HG03521 (cell line): ENCODE results near the gene RIT1.

Source experiments
- ATAC-seq: cut with Tn5 transposase; IDR thresholded peaks from one replicate; pipeline ENCODE4 v1.9.1; 2021; ENCODE audit warnings: mild to moderate bottlenecking, moderate library complexity; ENCODE audit not compliant: unreplicated experiment

Gene RIT1

DNA sequence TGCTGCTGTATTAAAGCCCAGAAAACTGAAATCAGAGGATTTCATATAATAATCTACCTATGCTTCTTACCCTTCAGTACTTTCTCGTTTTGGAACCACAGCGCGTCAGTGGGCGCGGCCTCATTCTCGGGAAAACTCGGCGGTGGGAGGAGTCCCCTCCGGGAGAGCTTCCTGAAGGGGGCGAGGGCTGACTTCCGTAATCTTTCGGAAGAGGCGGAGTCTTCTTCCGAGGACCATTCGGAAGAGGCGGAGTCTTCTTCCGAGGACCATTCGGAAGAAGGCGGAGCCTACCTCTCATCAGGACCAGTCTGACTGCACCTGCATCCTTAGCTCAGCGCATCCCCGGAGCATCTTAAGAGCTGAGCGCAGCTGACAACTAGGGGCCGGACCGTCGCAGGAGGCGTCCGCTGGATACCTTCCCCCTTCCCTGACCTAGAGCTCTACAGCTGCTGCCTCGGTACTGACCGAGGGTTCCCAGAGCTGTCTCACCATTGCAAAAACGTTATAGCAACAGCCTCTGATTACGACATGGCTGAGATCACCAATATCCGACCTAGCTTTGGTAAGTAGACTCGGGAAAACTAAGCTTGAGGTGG lies 51.8 kb downstream of the RIT1 start, which contains the start of gene SYT11:
TSS of gene SYT11 (plus strand) at position 334 of the 596 bp plus-strand sequence. CDS start at position 529, 195 bp downstream.
- peak; percentile 72 for ATAC-seq

GRCh38 chr1:155858800-155859233 lies 52.3 kb downstream of the RIT1 start:
- ATAC-seq, result peak; percentile 6

DNA sequence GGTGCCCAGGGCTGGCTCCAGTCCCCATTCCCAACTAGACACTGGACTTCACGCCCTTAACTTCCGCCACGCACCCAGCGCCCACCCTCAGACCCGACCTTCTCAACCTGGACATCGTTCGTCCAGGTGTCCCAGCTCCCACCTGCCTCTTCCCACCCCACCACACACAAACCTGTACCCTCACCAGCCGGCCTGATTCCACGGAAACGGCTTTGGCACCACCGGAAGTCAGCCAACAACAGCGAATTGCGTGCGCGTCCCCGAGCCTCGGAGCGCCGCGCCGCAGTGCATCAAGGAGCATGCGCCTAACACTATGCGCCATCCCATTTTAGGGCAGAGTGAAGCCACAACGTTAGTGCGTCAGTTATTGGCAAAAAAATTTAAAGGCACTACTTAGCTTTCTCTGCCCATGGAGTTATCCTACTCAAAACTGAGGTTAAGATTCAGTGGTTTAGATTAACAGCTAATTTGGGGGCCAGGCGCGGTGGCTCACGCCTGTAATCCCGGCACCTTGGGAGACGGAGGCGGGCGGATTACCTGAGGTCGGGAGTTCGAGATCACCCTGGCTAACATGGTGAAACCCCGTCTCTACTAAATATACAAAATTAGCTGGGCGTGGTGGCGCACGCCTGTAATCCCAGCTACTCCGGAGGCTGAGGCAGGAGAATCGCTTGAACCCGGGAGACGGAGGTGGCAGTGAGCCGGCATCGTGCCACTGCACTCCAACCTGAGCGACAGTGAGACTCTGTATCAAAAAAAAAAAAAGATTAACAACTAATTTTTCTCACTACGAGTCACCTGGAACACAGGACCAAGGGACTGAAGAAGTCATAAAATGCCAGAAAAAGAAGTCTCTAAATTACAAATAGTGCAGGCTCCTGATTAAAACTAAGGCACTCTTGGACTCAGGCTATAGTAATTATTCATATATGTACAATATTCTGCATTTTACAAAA lies 53.9 kb downstream of the RIT1 start, which contains the start of gene GON4L:
TSS of gene GON4L (minus strand) at position 240 of the 956 bp plus-strand sequence. CDS start 3,434 bp downstream, outside the sequence.
- peak; percentile 48 for ATAC-seq

DNA sequence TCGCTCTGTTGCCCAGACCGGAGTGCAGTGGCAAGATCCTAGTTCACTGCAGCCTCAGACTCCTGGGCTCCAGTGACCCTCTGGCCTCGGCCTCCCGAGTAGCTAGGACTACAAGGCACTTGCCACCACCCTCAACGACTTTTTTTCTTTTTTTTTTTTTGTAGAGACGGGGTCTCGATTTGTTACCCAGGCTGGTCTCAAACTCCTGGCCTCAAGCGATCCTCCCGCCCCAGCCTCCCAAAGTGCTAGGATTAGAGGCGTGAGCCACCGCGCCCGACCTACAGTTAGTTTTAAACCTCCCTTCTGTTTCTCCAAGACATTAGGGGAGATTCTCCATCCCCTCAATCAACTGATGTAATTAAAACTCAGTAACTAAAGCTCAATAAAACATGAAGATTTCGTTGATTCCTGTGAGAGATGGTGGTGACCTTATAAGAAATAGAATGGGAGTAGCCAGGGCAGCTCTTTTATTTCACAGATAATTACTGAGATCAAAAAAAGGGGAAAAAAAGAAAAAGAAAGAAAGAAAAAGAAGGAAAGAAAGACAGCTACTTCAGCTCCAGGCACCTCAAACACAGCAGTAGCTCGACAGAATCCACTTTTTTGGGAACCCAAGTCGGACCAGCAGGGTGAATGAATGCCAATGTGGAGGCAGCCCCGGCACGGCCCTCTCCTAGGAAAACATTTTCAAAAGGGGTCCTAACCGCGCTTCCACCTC lies 54.7 kb downstream of the RIT1 start:
- ATAC-seq, result no peak

DNA sequence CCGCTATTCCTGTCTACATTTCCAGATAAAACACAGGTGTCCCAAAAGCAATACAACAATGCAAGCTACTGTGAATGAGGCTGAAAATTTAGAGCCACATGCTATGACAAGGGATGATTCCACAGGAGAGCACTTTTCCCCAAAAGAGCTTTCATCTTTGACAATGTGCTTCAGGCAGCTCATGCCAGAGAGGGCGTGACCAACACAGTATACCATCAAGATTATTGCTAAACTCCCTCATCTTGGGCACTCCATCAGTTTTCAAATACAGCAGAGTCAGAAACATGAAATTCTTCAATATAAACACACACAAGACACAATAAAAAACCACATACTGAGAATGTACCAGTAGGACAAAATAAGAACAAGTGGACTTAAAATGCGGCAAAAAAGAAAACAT lies 60.8 kb downstream of the RIT1 start:
- no peak for ATAC-seq

GRCh38 chr1:155847823-155848529 lies 63.2 kb downstream of the RIT1 start:
- ATAC-seq, result no peak
